GM21576 (cell line): ENCODE measurements around the gene EPAS1.

Source experiments
- ATAC-seq: cut with Tn5 transposase; IDR thresholded peaks from one replicate; pipeline ENCODE4 v1.9.1; 2021; ENCODE audit warnings: mild to moderate bottlenecking, moderate library complexity; ENCODE audit not compliant: unreplicated experiment

Gene EPAS1

GRCh38 chr2:46319711-46320110, 22.5 kb downstream of the EPAS1 start:
- no peak for ATAC-seq

GRCh38 chr2:46320141-46320567, 22.9 kb downstream of the EPAS1 start:
- no peak for ATAC-seq

- ATAC-seq, result no peak
These were observed 26.5 kb downstream of the EPAS1 start for GRCh38 chr2:46323730-46324129.

GRCh38 chr2:46325182-46325928, 28.1 kb downstream of the EPAS1 start:
- ATAC-seq, result no peak

GRCh38 chr2:46326231-46326980, 29.2 kb downstream of the EPAS1 start:
- no peak for ATAC-seq

- no peak for ATAC-seq
These were observed 30.4 kb downstream of the EPAS1 start for GRCh38 chr2:46327627-46328026.

GRCh38 chr2:46328291-46328690, 31.1 kb downstream of the EPAS1 start:
- ATAC-seq, result no peak

- no peak for ATAC-seq
These were observed 31.6 kb downstream of the EPAS1 start for GRCh38 chr2:46328829-46329228.

GRCh38 chr2:46329340-46329739, 32.1 kb downstream of the EPAS1 start:
- ATAC-seq, result no peak

- no peak for ATAC-seq
These were observed 32.9 kb downstream of the EPAS1 start for GRCh38 chr2:46329803-46330775.

GRCh38 chr2:46331109-46331766, 34.0 kb downstream of the EPAS1 start:
- ATAC-seq, result no peak

GRCh38 chr2:46332686-46333281, 35.6 kb downstream of the EPAS1 start:
- ATAC-seq, result no peak

GRCh38 chr2:46333912-46334311, 36.7 kb downstream of the EPAS1 start:
- ATAC-seq, result no peak

- no peak for ATAC-seq
These were observed 37.4 kb downstream of the EPAS1 start for GRCh38 chr2:46334389-46335271.

GRCh38 chr2:46335391-46336282, 38.4 kb downstream of the EPAS1 start:
- ATAC-seq, result no peak

GRCh38 chr2:46336283-46336959, 39.2 kb downstream of the EPAS1 start:
- no peak for ATAC-seq

- no peak for ATAC-seq
These were observed 40.2 kb downstream of the EPAS1 start for GRCh38 chr2:46337208-46337994.
